Fibroblast of lung (primary cell): ENCODE measurements around the gene IGFN1. TPM values are rescaled to one million over a fixed set of nuclear protein-coding genes. Genes with fewer than 3 reads are reported as not detected.
A peak's percentile ranks its signal among the peaks of the same experiment; 100 is the strongest.

Experiments used
- DNase-seq, 2 donors: peaks; one replicate each; pipeline versions ENCODE4 v3.0.0 to v3.0.0-alpha.2; 2010; ENCODE audit warnings: low read depth in 2 of 2
- H2AFZ ChIP-seq: 2 replicates; pipeline ENCODE4 v1.5.1; 2012; ENCODE audit warnings: low read length, control low read depth, inconsistent platforms
- H3K27ac ChIP-seq: 2 replicates; pipeline ENCODE4 v1.5.1; 2011; ENCODE audit warnings: low read length, control low read depth; ENCODE audit not compliant: insufficient read depth
- H3K27me3 ChIP-seq: 2 replicates; pipeline ENCODE4 v1.5.1; 2011; ENCODE audit warnings: mild to moderate bottlenecking, low read length; ENCODE audit not compliant: control insufficient read depth, insufficient read depth
- H3K36me3 ChIP-seq: 2 replicates; pipeline ENCODE4 v1.5.1; 2011; ENCODE audit warnings: low read length; ENCODE audit not compliant: control insufficient read depth, insufficient read depth
- H3K4me1 ChIP-seq: 2 replicates; pipeline ENCODE4 v1.5.1; 2011; ENCODE audit warnings: low read length; ENCODE audit not compliant: control insufficient read depth, insufficient read depth; ENCODE audit errors: extremely low read depth
- H3K4me2 ChIP-seq: 2 replicates; pipeline ENCODE4 v1.5.1; 2011; ENCODE audit warnings: low read length, control low read depth; ENCODE audit not compliant: insufficient read depth; ENCODE audit errors: extremely low read depth
- H3K4me3 ChIP-seq, 4 experiments: fragments of 200-600 bp in 1 of 4; sonication (generic) in 1 of 4; replicated peaks in 1 of 4; 2 replicates each; pipeline ENCODE4 v1.5.1; 2011 to 2016; ENCODE audit warnings: low read length in 4 of 4, low read depth in 3 of 4, mild to moderate bottlenecking in 3 of 4, control low read depth in 2 of 4, inconsistent platforms in 1 of 4, mixed read lengths in 1 of 4; ENCODE audit not compliant: insufficient read depth in 1 of 4; ENCODE audit errors: control extremely low read depth in 1 of 4
- H3K79me2 ChIP-seq: 2 replicates; pipeline ENCODE4 v1.5.1; 2012; ENCODE audit warnings: mild to moderate bottlenecking, low read length, inconsistent platforms; ENCODE audit not compliant: control insufficient read depth, insufficient read depth
- H3K9ac ChIP-seq: 2 replicates; pipeline ENCODE4 v1.5.1; 2011; ENCODE audit warnings: mild to moderate bottlenecking, low read length, control low read depth; ENCODE audit not compliant: insufficient read depth
- H3K9me3 ChIP-seq: 2 replicates; pipeline ENCODE4 v1.5.1; 2012; ENCODE audit warnings: low read depth, low read length; ENCODE audit not compliant: control insufficient read depth, insufficient read depth
- H4K20me1 ChIP-seq: 2 replicates; pipeline ENCODE4 v1.5.1; 2011; ENCODE audit warnings: low read length; ENCODE audit not compliant: control insufficient read depth, insufficient read depth; ENCODE audit errors: extremely low read depth
- EZH2 ChIP-seq: IDR thresholded peaks from 2 replicates; pipeline ENCODE4 v1.5.1; 2012; ENCODE audit warnings: low read length, control low read depth, mild to moderate bottlenecking; ENCODE audit errors: missing control alignments
- polyA plus RNA-seq, 2 donors: library from polyadenylated mRNA; depleted of rRNA in 1 of 2; stranded (reverse) in 1 of 2; unstranded in 1 of 2; fragments of >200 nt; gene quantifications; 2 replicates each; pipeline ENCODE4 v1.2.1, GENCODE V29; 2011 to 2012; ENCODE audit warnings: missing spikeins in 1 of 2
- total RNA-seq: library from RNA; depleted of rRNA; stranded (reverse); fragments of >200 nt; gene quantifications from 2 replicates; pipeline ENCODE4 v1.2.1, GENCODE V29; 2014
- TF ChIP-seq, protein P1 (sequence below), 2 donors: IDR thresholded peaks in 1 of 2; conservative IDR thresholded peaks in 1 of 2; 1 replicate in 1 of 2; 2 replicates in 1 of 2; pipeline ENCODE4 v1.5.1; 2011 to 2012; ENCODE audit warnings: low read length in 2 of 2, control low read depth in 1 of 2, inconsistent platforms in 1 of 2, low read depth in 1 of 2, mild to moderate bottlenecking in 1 of 2

Gene IGFN1
- total and polyA plus RNA-seq, 2 donors (not counting 1 experiment from before 2014, with no cell fraction given): 0.17 TPM; not detected in 1

GRCh38 chr1:201272799-201273198 is 82.2 kb downstream of the IGFN1 start:
- no peak overlapping the region for H2AFZ ChIP-seq
- no peaks in the 10 kb centered on the region for H3K27me3 ChIP-seq
- H3K27ac ChIP-seq: no peak overlapping the region
- H3K36me3 ChIP-seq: no peaks in the 10 kb centered on the region
- no peaks in the 10 kb centered on the region for H3K9me3 ChIP-seq
- no peak for DNase-seq
- H3K4me1 ChIP-seq: peaks cover 7% of the 10 kb centered on the region
- H3K4me2 ChIP-seq: no peak overlapping the region
- H4K20me1 ChIP-seq: no peaks in the 10 kb centered on the region
- no peak overlapping the region for H3K9ac ChIP-seq
- TF ChIP-seq, protein P1, sequence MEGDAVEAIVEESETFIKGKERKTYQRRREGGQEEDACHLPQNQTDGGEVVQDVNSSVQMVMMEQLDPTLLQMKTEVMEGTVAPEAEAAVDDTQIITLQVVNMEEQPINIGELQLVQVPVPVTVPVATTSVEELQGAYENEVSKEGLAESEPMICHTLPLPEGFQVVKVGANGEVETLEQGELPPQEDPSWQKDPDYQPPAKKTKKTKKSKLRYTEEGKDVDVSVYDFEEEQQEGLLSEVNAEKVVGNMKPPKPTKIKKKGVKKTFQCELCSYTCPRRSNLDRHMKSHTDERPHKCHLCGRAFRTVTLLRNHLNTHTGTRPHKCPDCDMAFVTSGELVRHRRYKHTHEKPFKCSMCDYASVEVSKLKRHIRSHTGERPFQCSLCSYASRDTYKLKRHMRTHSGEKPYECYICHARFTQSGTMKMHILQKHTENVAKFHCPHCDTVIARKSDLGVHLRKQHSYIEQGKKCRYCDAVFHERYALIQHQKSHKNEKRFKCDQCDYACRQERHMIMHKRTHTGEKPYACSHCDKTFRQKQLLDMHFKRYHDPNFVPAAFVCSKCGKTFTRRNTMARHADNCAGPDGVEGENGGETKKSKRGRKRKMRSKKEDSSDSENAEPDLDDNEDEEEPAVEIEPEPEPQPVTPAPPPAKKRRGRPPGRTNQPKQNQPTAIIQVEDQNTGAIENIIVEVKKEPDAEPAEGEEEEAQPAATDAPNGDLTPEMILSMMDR (conservative IDR thresholded peaks at IDR 0.05 in 1 of 2, IDR thresholded peaks at IDR 0.05 in 1 of 2; ENCODE audit: low read depth in 1 of 2, low read length in 2 of 2): no peak
- H3K4me3 ChIP-seq: no peak overlapping the region
- no peaks in the 10 kb centered on the region for H3K79me2 ChIP-seq

- H3K79me2 ChIP-seq: no peaks in the 10 kb centered on the region
- H4K20me1 ChIP-seq: no peaks in the 10 kb centered on the region
- no peak overlapping the region for H3K4me3 ChIP-seq
- DNase-seq: no peak
- H3K9me3 ChIP-seq: no peaks in the 10 kb centered on the region
- no peak overlapping the region for H3K9ac ChIP-seq
- H3K4me2 ChIP-seq: no peak overlapping the region
- H3K27me3 ChIP-seq: no peaks in the 10 kb centered on the region
- H3K27ac ChIP-seq: no peak overlapping the region
- H2AFZ ChIP-seq: no peak overlapping the region
- TF ChIP-seq EZH2: no peak
- TF ChIP-seq, protein P1 (conservative IDR thresholded peaks at IDR 0.05 in 1 of 2, IDR thresholded peaks at IDR 0.05 in 1 of 2; ENCODE audit: low read depth in 1 of 2, low read length in 2 of 2): no peak
- no peaks in the 10 kb centered on the region for H3K36me3 ChIP-seq
- H3K4me1 ChIP-seq: no peaks in the 10 kb centered on the region
Observed at GRCh38 chr1:201274616-201275252, 84.1 kb downstream of the IGFN1 start.

DNA sequence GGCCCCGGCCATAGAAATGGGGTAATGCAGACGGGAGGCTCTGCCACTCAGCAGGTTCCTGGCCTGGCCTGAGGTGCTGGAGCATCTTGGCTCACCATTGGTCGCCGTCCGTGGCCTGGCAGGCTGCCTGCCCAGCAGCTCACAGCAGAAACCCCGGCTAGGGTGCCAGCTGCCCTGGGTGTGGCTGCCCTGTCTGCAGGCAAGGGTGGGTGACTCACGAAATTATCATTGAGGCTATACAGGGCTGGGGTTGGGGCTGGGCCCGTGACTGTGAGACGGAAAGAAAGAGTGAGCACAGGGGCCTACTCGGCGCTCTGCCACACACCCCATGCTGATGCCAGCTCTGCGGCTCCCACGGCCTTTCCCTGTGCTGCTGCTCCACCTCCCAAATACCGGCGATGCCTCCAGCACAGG is 84.6 kb downstream of the IGFN1 start:
- H3K27ac ChIP-seq: no peak overlapping the region
- H3K4me1 ChIP-seq: no peaks in the 10 kb centered on the region
- peak; percentile 84 to 87 for DNase-seq
- TF ChIP-seq EZH2: no peak
- TF ChIP-seq, protein P1 (conservative IDR thresholded peaks at IDR 0.05 in 1 of 2, IDR thresholded peaks at IDR 0.05 in 1 of 2; ENCODE audit: low read depth in 1 of 2, low read length in 2 of 2): no peak
- no peak overlapping the region for H3K9ac ChIP-seq
- peaks cover under 1% of the 10 kb centered on the region for H3K27me3 ChIP-seq
- H4K20me1 ChIP-seq: no peaks in the 10 kb centered on the region
- H3K4me2 ChIP-seq: no peak overlapping the region
- no peak overlapping the region for H2AFZ ChIP-seq
- no peaks in the 10 kb centered on the region for H3K79me2 ChIP-seq
- no peaks in the 10 kb centered on the region for H3K9me3 ChIP-seq
- H3K4me3 ChIP-seq: no peak overlapping the region
- H3K36me3 ChIP-seq: no peaks in the 10 kb centered on the region
